GM21515 (cell line): ENCODE data around the gene CCR8.

Experiments used
- ATAC-seq: cut with Tn5 transposase; IDR thresholded peaks from one replicate; pipeline ENCODE4 v1.9.1; 2021; ENCODE audit not compliant: unreplicated experiment

Gene CCR8

GRCh38 chr3:39329493-39329892 lies at the start of gene CCR8:
Gene CCR8 (plus strand): TSS chr3:39329709. CDS start chr3:39332332, 2,623 bp downstream.
- ATAC-seq: no peak

DNA sequence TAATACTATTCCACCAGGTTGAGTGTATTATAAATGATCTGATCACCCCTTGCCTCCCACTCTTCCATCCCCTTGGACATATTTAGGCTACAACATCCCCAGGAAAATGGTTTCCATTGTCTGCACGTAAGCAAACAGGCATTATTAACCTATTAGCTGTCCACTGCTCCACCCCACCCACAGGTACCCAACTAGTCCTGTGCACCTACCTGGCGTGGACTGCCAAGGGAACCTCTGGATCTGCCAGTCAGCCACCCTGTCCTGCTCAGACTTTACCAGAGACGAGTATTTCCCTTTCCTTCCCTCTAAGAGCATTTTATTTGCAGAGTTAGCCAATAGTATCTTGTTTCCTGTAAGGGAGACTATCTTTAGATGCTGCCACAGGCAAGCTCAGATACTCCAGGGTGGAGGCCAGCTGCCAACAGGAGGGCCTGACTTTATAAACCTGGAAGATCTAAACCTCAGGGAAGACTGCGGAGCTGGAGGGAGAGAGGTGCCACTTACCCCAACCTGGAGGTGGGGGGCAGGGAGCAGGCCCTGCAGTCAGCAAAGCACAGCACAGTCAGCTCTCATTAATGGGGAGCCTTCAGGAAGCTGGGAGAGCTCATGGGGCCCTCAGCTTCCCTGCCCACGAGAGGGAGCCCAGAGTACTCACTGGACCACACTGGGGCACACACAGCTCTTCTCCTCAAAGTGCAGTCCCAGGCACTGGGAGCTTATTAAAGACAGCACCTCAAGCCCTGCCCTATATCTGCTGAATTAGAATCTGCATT lies 49.6 kb upstream of the CCR8 start, which contains the start of gene CX3CR1:
Gene CX3CR1 (minus strand): TSS at position 292 of the 773 bp plus-strand sequence. CDS start 13,527 bp downstream, outside the sequence.
- ATAC-seq: no peak

DNA sequence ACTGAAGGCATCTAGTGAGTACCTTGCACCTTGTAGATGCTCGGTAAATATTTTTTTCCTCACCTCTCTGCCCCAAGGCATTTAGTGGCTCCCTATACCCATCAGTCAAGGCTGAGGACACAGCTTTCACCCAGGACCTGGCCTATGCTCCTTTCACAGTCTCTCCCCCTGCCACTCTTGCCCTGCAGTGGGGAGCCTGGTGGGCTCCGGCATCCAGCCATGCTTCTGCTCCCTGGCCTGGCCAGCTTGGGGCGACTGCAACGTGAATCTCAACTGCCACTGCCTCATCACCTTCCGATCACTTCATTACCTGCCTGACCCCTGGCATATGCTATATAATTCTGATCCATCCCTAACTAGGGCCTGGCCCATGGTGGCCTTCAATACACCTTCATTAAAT lies 48.9 kb upstream of the CCR8 start:
- no peak for ATAC-seq

- ATAC-seq: no peak
Observed at GRCh38 chr3:39281533-39281932, 48.0 kb upstream of the CCR8 start.

- no peak for ATAC-seq
Observed at GRCh38 chr3:39282057-39282456, 47.5 kb upstream of the CCR8 start.

DNA sequence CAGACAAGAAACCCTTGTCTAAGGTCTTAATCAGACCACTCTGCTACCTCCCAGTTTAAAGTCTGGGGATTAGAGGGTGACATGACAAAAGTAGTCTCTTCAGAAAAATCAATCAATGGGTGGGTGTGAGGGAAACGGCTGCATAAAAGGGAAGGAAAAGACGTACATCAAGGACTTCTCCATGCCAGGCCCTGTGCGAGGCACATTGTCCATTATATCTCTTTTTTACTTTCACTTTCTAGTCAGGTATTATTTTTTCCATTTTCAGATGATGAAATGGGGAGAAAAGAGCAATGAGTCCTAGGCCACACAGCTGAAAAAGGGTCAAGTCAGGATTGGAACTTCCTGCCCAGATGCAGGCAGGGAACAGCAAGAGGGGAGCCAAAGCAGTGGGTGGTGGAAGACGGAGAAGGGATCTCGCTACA lies 45.0 kb upstream of the CCR8 start:
- ATAC-seq: no peak

DNA sequence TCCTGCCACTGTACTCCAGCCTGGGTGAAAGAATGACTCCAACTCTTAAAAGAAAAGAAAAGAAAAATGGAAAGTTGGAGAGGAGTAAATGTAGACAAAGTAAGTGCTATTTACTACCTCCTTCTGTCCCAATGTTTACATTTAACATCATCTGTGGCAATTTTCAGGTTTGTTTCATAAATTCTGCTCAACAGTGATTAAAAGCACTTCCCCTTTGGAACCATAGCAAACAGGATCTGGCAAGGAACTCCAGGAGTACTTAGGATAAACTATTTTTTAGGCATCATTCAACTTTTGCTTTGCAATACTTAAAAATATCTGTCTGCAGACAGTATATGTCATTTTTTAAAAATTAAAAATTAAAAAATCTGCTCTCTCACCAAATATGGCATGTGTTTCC lies 44.2 kb upstream of the CCR8 start:
- no peak for ATAC-seq

GRCh38 chr3:39286771-39287170 lies 42.7 kb upstream of the CCR8 start:
- no peak for ATAC-seq

- ATAC-seq: no peak
Observed at GRCh38 chr3:39287216-39288164, 42.0 kb upstream of the CCR8 start.

DNA sequence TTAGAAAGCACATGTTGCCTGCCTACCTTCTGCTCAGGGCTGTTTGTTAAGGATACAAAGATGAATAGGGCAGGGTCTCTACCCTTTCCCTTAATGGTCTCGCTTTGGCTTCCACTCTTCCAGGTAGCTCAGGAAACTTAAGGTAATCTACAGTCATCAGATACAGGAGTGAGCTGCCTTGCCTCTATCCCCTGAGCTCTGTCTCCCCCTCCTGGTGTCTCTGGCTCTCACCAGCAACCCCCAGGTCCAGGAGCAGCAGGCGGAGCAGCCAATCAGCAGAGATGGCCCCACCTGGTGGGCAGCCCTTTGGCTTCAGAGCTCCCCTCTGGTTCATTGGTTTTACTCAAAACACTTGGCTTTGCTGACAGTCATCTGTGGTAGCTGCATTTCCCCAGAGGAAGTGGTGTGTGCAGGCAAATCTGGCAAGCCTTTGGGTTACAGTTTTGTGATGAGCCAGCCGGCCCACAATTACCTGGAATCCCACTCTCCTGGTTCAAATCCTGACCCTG lies 41.2 kb upstream of the CCR8 start:
- ATAC-seq: peak; percentile 97

- ATAC-seq: no peak
Observed at GRCh38 chr3:39289107-39289506, 40.4 kb upstream of the CCR8 start.

GRCh38 chr3:39290255-39290654 lies 39.3 kb upstream of the CCR8 start:
- ATAC-seq: no peak

- no peak for ATAC-seq
Observed at GRCh38 chr3:39291903-39292329, 37.6 kb upstream of the CCR8 start.

GRCh38 chr3:39292961-39293360 lies 36.5 kb upstream of the CCR8 start:
- ATAC-seq: no peak

DNA sequence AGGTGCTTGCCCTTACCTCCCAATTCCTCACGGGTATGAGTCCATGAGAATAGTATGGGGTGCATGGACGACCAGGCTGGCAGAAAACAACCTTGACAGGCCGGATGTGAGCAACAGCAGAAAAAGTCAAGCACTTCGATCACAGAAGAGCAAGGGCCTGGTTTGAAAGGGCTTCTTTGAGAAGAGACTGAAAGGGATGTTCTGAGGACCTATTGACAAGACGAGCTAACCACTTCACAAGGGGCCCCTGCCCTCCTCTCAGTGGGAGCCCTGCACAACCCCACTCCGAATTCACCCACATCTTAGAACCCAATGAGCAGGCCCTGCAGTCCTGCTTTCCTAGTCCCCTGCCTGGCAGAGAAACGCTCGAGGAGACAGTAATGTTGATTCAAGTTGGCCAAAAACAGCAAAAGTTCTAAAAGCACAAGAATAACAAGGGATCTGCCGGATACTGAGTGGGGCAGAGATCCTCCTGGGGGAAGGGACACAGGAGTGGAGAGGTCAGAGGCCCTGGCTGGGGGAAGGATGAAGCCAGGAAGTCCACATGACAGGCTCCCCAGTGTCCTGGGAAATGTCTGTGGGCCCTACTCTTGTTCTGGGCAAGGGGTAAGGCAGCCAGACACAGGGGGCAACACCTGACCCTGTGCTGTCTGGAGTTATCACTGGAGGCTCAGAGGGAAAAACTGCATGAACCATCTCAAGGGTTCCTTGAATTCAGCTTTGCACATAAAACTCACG lies 34.9 kb upstream of the CCR8 start:
- ATAC-seq: no peak

- peak; percentile 78 for ATAC-seq
Observed at GRCh38 chr3:39295184-39295775, 34.2 kb upstream of the CCR8 start.

GRCh38 chr3:39296197-39297077 lies 33.1 kb upstream of the CCR8 start:
- ATAC-seq: no peak

GRCh38 chr3:39299279-39299678 lies 30.2 kb upstream of the CCR8 start:
- no peak for ATAC-seq

- ATAC-seq: no peak
Observed at GRCh38 chr3:39302178-39302577, 27.3 kb upstream of the CCR8 start.
